H54 (cell line): ENCODE results near the gene CRAT.
A peak's percentile ranks its signal among the peaks of the same experiment; 100 is the strongest.

Source experiments
- DNase-seq: peaks from one replicate; pipeline ENCODE4 v3.0.0; 2011; ENCODE audit warnings: low spot score, mixed read lengths; ENCODE audit not compliant: insufficient read length
- FAIRE-seq: peaks from 3 replicates; lab custom pipeline; 2011; peaks lifted over from hg19 to GRCh38; lab: Jason Lieb, UNC
- POLR2A ChIP-seq: IDR thresholded peaks from 2 replicates; pipeline ENCODE4 v1.6.1; 2011; ENCODE audit warnings: low read depth, mild to moderate bottlenecking, low read length

The CRAT gene

DNA sequence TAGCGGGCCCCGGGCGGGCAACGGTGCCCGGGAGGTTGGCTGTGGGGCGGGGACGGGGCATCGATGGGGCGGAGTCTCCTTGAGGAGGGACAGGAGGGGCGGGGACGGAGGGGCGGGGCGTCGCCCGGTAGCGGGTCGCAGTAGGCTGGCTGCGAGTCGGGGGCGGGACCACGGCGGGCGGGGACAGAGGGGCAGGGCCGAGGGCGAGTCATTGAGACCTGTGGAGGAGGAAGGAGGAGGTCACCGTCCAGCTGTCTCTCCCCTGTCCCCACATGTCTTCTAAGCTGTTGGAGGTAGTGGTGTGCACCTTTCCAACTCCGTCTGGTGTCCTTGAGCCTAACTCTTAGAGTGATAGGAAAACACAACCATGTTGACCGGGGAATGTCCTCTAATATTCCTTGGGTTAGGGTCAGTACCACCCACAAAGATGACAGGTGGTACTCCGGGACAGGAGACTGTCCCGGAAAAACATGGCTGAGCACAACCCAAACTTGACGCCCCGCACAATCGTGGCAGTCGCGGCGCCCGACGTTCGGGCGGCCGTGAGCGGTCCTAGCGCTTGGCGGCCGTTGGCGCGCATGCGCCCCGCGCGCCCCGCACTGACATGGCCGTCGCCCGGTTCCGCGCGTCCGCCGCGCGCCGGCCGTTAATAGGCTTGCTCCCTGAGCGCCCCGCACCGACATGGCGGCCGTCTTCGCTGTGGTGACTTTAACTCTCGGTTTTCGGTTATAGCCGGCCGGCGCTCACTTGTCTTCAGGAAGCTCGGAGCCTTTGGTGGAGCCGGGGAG, at the start of gene CRAT, which contains the start of gene PTPA:
Gene CRAT, minus strand, starts transcription at position 54 of the 788 bp plus-strand sequence. CDS start 284 bp downstream, outside the sequence.
Gene PTPA, plus strand, starts transcription at position 676 of the 788 bp plus-strand sequence. CDS start 186 bp downstream, outside the sequence.
- FAIRE-seq = no peak
- TF ChIP-seq POLR2A = peak; percentile 98
- peak; percentile 99 for DNase-seq

DNA sequence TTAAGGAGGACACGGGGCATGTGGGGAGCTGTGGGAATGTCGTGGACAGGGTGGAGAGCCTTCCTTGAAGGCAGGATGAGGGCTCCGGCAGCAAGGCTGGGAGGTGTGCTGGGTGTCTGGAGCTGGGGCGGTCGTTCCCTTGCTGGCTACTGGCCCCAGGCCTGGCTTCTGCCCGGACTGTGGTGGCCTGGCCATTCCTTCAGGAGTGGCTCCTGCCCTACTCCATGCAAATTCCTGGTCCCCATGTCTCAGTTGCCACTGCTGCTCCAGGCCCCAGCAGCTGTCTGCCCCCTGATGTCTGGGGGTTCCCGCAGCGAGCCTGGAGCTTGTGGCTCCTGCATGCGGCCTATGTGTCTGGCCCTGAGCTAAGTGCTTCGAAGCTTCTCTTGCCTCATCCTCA, 45.6 kb upstream of the CRAT start:
- no peak for TF ChIP-seq POLR2A
- FAIRE-seq (no peak), DNase-seq (no peak)

DNA sequence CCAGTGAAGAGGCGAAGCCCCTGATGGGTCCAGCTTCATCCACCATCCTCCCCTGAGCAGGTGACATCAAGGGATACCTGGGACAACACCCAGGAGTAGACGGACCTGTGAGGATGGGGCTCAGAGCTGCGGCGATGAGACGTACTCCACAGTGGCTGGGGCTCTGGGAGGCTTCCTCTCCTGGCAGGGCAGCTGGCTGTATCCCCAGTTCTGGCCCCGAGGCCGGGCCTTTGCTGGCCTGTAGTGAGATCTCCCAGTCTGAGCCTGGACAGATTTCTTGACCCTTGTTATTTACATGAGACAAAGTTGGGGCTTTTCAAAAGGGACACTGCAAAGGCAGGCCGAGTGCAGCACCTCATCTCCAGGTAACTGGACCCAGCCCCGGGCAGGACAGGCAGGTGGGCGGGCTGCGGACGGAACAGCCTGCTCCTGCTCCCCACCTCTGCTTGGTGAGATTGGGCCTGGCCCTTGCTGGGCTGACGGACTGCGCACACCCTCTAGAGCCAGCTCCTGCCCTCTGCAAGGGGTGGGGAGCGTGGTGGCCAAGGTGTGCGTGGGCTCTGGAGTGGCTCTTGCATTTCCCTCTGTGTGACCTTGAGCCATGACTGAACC, 44.4 kb upstream of the CRAT start:
- FAIRE-seq = no peak
- no peak for DNase-seq
- no peak for TF ChIP-seq POLR2A

DNA sequence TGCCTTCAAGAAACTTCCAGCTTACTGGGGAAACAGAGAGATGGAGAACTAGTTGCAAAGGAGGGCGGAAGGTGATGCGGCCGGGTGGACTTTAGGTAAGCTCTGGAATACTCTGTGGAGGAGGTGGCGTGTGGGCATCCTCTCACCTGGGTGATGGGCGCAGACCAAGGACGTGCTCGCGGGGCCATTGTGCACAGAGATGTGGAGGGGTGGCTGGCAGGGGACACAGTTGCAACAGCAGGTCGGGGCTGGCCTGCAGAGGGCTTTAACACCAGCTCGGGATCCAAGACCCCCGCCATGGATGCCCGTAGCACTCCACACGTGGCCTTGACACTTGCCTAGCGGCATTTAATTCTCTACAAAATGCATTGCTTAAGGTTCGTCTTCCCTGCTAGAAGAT, 40.9 kb upstream of the CRAT start:
- DNase-seq (no peak), FAIRE-seq (no peak)
- no peak for TF ChIP-seq POLR2A

DNA sequence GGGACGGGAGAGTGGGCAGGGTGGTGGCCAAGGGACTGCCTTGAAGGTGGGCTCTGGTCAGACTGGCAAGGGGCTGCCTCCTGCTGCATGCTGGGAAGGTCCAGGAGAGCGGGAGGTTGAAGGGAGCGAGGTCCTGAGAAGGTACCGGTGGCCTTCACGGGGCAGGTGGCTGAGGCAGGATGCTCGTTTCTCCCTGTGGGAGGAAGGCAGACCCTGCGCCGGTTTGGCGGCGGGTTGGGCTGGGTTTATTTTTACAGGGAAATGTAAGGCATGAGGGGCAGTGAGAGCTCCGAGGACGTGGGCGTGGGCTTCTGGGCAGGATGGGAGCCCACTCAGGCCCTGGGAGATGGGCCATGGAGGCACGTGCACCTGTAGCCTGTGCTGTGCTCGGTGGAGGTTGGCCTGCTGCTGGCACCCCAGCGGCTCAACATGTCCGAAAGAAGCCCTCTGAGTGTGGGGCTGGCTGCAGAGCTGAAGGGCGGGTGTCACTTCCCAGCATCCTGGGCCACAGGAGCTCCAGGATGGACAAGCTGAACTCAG, 40.1 kb upstream of the CRAT start:
- no peak for FAIRE-seq

DNA sequence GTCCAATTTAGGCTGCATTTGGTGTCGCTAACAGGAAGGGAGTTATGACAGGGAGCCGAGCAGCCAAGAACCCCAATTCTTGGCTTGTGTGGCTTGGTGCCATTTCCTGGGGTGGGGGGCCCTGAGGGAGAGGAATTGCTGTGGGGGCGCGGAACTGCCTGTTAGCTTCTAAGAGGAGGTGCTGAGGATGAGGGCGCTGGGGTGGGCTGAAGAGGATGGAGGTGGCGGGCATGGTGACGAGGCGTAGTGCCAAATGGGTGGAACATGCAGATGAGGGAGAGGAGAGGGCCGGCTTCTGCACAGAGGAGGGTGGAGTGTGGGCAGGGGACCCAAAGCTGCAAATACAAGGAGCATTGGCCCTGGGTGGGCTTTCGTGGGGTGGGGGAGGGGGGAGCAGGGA, 39.5 kb upstream of the CRAT start:
- TF ChIP-seq POLR2A = no peak
- FAIRE-seq = no peak
- DNase-seq = no peak

More for the DNA sequence above, 40.1 kb upstream of the CRAT start:
- no peak for TF ChIP-seq POLR2A
- DNase-seq = no peak

DNA sequence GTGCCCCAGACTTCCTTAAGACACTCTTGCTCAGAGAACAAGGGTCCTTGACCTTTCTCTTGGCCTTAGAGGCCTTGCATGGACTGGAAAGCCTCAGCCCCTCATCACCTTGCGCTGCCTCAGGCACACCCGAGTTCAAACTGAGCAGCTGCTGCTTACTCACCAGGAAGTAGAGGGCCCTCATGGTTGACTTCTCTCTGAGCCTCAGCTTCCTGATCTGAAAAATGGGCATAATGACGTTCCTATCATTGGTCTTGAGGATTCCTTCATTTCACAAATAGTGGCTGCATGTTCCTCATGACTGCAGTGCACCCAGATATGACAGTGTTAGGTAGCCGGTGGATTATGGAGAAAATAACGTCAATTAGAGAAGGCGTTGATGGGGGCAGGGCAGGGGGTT, 38.8 kb upstream of the CRAT start:
- DNase-seq (no peak), FAIRE-seq (no peak)
- TF ChIP-seq POLR2A = no peak

DNA sequence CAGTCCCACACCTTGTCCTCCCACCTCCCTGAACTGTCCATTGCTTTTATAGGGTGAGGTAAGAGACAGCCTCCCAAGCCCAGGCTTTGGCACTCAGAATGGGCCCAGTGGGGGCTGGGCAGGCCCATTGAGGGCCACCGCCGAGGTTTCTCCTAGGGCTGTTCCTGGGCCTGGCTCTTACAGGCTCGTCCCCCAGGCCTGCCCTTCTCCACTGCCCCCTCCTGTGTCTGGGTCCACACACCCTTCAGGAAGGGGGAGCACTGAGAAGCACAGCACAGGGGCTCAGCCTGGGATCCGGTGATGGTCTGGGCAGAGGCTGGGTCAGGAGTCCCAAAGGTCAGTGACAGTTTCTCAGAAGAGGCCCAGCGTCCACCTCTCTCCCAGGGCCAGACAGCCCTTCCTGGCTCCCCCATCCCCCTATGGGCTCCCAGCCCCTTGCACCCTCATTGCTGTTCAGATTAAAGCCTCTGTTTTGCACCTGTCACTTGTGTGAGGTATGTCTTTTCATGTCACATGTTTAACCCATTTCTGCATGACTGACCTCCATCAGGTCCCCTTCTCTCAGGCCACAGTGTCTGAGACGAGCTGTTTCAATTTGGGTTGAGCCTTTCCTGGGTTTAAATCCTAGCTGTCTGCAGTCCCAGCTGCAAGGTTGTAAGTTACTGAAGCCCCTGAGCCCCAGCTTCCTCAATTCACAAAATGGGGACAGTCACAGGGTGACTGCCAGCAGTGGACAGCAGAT, 38.0 kb upstream of the CRAT start:
- TF ChIP-seq POLR2A = no peak
- FAIRE-seq (no peak), DNase-seq (no peak)

DNA sequence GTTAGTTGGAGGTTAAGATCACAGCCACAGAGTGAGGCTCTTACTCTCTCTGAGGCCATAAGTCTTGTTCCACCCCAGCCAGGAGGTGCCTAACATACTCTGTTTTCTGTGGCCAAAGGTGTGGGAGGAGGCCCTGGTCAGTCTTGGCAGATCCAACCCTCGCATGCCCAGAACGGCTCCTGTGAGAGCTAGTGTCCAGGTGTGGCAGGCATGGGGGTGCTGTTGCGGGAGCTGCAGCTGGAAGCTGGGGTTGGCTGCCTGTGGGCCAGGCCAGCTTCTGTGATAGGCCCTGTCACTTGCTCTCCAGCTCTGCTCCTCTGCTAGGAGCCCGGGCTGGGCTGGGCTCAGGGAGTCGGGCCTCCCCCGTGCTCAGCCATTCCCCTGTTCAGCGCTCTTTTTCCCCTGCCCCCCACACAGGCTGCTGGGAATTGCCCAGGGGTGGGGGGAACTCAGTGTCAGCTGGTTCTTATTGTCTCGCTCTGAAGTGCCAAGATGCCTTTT, 35.9 kb upstream of the CRAT start:
- no peak for TF ChIP-seq POLR2A
- no peak for DNase-seq
- FAIRE-seq = no peak

DNA sequence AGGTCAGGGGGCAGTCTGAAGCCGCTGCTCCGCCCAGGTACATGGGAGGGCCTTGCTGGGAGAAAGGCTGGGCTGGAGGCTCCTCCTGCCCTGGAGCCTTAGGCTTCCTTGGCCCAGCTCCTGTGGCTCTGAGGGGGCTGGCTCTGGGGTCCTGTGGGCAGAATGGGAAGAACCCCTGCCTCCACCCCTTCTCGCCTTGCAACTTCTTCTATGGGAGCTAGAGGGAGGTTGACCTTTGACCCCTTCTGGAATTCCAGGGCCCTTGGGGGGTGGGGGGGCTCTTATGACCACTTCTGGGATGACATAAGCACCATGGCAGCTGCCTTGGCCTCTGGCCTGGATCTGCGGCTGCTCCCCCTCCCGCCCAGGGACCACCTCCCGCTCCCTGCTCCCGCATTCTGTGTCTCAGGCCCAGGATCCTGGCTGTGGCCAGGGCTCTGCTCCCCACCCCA, 35.3 kb upstream of the CRAT start:
- FAIRE-seq = no peak

DNA sequence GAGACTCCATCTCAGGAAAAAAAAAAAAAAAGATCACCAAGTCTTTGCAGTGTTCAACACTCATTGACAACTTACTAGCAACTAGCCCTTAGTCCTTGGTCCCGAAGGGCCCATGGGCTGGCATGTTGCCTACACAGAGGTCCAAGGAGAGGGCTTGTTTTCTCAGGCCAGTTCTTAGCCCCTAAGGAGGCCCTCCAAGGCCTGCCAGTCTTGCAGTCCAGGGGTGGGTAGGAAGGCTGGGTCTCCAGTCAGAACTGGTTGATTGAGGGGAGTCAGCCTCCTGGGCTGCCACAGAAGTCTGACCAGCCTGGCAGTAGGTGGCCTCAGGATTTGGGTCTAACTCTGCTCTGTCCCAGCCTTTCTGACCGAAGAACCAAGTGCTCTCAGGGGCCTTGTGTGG, 34.7 kb upstream of the CRAT start:
- FAIRE-seq (no peak), DNase-seq (no peak)
- no peak for TF ChIP-seq POLR2A

More for the DNA sequence above, 35.3 kb upstream of the CRAT start:
- DNase-seq = no peak
- no peak for TF ChIP-seq POLR2A

DNA sequence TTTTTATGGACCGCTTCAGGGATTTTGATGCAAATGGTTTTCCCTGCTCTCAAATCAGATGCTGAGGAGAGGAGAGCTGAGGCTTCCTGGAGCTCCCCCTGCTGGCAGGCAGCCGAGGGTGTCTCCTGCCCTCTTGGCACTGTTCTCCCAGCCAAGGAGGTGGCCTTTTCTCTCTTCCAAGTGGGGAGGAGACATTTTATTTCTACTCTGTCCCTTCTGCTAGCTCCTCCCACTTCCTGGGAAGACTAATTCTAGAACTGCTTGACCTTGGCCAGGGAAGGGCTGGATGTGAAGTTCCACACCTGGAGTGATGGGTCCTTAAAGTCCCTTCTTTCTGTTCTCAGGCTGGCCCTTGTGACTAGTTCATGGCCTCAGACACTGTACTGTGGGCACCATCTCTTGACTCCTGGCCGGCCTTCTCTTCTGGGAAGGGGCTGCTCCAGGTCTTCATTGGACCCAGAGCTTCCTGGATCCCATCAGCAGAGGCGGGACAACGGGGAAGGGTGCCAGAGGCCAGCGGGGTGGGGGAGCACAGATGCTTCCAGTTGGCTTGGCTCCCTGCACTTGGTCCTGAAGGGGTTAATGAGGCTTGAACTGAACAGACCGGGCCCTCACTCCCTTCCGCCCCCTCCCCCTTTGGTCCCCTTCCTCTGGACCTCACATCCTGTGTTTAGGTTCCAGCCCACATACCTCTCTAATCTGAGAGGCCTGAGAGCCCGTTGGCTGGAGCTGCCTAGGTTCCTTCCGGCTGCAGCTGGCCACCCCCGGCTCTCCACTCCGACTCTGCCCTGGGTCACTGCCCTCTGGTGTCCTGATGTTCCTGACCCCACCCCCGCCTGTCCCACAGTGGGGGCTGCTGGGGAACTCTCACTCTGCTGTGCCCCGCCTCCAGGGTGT, 32.7 kb upstream of the CRAT start:
- no peak for TF ChIP-seq POLR2A
- FAIRE-seq (no peak), DNase-seq (peak; percentile 70)

DNA sequence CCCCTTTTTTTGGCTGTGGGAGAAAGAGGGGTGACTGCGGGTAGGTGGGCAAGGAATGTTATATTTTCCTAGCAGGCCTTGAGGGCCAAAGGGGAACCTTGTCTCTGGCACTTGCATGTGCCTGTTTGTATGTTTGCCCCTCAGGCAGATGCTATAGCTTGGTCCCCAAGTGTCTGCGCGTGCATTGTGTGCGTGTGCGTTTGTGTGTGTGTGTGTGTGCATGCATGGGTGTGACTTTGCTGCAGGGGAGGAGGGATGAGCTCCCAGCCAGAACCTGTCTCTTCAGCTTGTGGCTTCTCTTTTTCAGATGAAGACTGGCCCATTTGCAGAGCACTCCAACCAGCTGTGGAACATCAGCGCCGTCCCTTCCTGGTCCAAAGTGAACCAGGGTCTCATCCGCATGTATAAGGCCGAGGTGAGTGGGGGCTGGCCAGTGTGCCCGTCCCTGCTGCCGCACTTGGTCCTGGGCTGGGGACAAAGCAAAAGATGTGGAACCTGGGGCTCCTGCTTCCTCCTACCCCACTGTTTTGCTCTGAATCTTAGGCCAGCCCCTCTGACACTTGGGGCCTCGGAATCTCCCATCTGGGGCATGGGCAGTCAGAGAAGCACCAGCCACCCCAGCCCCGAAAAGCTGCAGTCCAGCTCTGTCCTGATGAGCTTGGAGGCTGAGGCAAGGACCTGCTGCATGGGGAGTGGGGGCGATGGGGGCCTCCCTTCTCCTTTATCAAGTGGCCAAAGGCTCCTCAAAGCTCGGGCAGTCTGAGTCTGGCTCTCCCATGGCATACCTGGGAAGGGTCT, 31.7 kb upstream of the CRAT start:
- no peak for DNase-seq
- no peak for FAIRE-seq
- TF ChIP-seq POLR2A = no peak
